HG03457 (cell line): Measurements from ENCODE around the gene MPHOSPH9.

Source experiments
- ATAC-seq: cut with Tn5 transposase; IDR thresholded peaks from one replicate; pipeline ENCODE4 v1.9.1; 2021; ENCODE audit warnings: moderate number of reproducible peaks; ENCODE audit not compliant: unreplicated experiment

MPHOSPH9 gene

GRCh38 chr12:123131291-123131832, 101.6 kb downstream of the MPHOSPH9 start:
- no peak for ATAC-seq

GRCh38 chr12:123129621-123130020, 103.3 kb downstream of the MPHOSPH9 start:
- no peak for ATAC-seq

- ATAC-seq, result no peak
Measured at GRCh38 chr12:123127182-123127495, 105.8 kb downstream of the MPHOSPH9 start.

DNA sequence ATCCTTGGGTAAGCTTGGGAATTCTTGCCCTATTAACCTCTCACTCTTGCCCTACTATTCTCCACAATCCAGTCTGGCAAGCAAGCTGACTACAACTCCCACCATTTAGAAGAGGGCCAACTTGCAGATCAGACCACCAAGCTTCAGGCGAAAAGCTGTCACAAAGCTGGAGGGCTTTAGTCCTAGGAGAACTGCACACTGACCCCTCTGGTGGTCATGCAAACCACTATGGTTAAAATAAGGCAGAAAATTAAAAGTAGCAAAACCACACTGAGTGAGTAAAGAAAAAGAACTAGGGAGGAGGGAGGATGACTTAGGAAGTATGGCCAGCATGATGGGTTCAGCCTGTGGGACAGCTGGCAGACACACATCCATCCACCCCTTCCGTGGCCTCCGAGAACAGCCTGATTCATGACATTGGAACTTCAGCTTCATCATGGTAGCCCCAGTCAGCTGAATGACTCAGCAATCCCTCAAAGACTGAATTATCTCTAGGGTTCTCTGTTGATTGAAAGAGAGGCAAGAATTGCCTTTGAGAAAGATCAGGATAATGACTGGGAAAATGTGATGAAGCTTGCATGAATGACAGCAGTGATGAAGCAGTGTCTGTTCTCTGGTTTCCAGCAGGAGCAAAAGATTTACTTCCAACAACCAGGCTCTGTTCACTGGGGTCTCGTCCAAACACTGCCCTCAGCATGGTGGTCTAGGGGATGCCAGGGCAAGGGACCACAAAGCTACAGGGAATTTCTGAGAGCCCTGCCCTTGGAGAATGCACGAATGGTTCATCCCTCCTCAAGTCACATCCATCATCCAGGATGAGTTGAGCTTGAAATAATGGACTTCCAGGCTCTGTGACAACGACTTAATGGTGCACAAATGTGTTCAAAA, 106.4 kb downstream of the MPHOSPH9 start:
- no peak for ATAC-seq

GRCh38 chr12:123122626-123123025, 110.3 kb downstream of the MPHOSPH9 start:
- no peak for ATAC-seq

DNA sequence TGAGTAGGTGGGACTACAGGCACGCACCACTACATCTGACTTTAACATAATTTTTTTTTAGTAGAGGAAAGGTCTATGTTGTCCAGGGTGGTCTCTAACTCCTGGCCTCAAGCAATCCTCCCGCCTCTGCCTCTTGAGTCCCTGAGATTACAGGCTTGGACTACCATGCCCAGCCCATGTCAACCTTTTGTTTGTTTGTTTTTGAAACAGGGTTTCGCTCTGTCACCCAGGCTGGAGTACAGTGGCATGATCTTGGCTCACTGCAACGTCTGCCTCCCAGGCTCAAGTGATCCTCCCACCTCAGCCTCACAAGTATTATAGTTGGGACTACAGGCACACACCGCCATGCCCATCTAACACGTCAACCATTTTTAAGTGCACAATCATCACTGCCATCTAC, 111.3 kb downstream of the MPHOSPH9 start:
- ATAC-seq, result no peak

DNA sequence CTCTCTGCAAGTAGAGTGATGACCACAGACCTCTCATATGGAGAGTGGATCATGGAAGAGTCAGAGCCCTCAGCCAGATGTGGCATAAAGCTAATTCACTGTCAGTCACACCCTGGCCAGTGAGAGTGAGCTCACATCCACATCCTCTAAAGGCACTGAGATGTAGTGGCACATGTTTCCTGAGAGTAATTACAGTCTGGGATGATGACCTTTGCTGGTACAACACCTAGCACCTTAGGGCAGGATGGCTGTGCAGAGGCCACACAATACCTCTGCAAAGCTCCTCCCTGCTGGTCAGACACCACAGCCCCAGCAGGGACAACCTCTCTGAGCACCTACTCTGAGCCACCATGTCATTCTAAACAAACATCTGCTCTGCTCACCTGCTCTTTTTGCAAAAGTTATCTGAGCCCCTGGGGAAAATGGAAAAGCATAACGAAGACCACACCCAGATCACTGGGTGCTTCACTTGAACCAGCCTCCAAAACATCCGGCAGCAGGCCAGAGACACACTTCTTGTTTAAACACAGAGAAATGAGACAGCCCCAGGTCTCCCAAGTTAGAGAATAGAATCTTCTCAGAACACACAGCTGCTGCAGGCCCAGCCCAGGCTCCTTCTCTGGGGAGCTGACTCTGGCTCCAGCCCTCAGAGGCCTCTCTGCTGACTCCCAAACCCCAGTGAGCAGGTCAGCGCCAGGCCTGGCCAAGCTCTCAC, 112.3 kb downstream of the MPHOSPH9 start:
- ATAC-seq, result no peak

- peak; percentile 75 for ATAC-seq
Measured at GRCh38 chr12:123119808-123120207, 113.1 kb downstream of the MPHOSPH9 start.

DNA sequence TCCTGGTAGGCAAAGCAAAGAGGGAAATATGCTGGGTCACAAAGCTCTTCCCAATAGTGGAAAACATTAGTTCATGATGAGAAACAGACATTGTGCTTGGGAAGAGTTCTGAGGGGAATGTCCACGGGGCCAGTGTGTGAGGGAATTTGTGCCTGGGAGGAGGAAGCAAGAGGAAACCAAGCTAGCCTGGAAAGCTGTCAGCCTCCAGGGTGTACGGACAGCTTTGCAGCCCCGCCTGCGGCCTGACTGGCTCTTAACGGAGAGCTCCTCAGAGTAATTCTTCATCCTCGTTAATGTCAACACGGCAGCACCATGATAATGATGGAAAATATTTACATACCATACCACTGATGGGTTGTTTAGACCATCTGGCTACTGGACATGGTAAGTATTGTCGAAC, 114.4 kb downstream of the MPHOSPH9 start:
- no peak for ATAC-seq

- no peak for ATAC-seq
Measured at GRCh38 chr12:123115409-123116121, 117.4 kb downstream of the MPHOSPH9 start.

DNA sequence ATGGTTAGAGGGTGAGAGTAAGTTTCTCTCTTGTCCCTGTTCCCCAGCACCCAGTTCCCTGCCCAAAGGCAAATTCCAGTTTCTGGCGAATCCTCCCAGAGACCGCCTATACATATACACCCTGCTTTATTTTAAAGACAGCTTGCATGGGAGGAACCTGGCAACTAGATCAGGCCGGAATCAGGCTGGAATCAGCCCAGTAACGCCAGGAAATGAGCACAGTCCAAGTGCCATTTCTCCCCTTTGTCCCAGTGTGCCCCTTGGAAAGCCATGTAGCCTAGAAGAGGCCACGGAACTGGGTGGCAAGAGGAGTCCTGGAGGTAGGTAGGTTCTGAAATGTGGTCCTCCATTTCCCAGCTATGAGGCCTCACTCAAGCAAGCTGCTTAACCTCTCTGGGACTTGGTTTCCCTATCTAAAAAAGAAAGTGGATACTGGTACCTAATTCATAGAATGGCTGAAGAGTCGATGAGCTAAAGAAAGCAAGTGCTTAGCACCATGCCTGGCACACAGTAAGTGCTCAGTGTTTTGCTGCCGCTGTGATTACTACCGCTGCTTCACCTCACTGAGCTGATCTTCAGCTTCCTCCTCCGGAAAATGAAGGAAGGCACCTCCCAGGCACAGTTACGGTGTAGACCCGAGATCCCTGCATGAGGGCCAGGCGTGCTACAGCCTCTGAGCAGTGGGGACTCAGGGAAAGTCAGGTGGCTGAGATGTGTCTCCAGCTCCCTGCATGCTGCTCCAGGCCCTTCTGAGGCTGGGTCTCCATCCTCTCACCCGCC, 118.4 kb downstream of the MPHOSPH9 start:
- ATAC-seq, result no peak

GRCh38 chr12:123113026-123113425, 119.9 kb downstream of the MPHOSPH9 start:
- ATAC-seq, result no peak

GRCh38 chr12:123111498-123112165, 121.3 kb downstream of the MPHOSPH9 start:
- ATAC-seq, result no peak

DNA sequence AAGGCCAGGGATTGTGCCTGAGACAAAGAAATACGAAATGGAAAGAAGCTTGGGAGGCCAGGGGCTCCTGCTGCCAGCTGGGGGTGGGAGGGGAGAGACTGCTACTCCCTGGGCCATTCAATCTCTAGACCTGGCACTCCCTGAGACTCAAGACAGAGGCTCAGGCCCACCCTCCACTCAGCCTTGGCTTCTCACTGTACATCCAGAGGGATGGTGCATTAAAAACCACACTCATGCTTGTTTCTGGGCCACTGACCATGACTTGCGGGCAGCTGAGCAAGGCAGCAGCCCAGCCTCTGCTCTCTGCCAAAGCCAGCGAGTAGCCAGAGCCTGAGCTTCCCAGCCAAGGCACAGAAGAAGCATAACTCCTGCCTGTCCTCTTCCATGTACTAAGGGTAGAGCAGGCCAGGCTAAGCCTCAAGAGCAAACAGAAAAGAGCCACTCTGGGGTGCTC, 123.6 kb downstream of the MPHOSPH9 start:
- no peak for ATAC-seq

DNA sequence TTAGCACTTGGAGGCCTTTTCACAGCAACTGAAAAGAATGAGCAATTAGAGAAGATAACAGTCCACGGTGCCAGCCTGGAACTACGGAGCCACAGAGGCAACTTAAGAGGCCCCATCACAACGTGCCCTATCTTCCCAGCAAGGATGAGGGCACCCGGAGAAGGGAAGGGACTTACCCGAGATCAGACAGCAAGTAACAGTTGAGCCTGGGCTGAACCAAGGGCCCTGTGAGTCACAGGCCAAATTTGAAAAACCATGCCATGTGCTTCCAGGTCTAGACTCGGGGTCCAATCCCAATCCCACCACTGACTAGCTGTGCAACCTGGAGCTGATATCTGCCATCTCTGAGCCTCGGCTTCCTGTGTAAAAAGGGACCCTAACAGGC, 124.3 kb downstream of the MPHOSPH9 start:
- no peak for ATAC-seq

GRCh38 chr12:123107926-123108681, 124.8 kb downstream of the MPHOSPH9 start:
- no peak for ATAC-seq

GRCh38 chr12:123106640-123107359, 126.1 kb downstream of the MPHOSPH9 start:
- no peak for ATAC-seq

DNA sequence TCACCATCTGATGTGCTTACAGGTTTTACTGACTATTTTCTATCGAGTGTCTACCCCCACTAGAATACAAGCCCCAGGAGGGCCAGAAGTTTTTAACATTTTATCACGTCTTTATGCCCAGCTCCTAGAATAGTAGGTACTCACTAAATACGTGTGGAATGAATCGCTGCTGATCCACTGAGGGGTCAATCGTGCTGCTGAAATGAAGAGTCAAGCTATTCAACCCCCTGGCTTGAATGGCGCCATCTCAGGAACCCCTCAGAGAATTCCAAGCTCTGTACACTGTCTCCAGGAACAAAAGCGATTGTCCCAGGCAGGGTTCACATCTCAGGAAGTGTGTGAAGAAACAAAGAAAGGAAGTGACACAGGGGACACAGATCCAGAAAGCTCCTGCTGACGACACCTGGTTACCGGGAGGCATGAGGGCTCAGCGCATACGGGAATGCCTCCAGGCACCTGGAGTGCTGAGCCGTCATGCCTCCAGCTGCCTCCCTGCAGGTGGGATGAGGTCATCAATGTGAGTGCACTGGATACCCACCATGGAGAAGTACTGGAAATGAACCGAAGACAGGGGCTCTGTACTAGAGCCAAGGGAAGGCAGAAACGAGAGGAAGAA, 127.6 kb downstream of the MPHOSPH9 start:
- no peak for ATAC-seq
